Measurements from ENCODE around the gene PPARG.

- TF ChIP-seq CTCF (IDR thresholded peaks at IDR 0.05): no peak
- no peak for TF ChIP-seq POLR2A (IDR thresholded peaks at IDR 0.05)
Measured at GRCh38 chr3:12420393-12420792, 131.5 kb downstream of the PPARG start.

All from Peyer's patch (tissue), 4 donors.